ENCODE data around the gene ADCY7.
"Not testable (repeated sequence)": the region's sequence is repeated elsewhere in the genome, so short reads cannot be mapped to it uniquely, and the experiment has no call there.

Gene ADCY7

DNA sequence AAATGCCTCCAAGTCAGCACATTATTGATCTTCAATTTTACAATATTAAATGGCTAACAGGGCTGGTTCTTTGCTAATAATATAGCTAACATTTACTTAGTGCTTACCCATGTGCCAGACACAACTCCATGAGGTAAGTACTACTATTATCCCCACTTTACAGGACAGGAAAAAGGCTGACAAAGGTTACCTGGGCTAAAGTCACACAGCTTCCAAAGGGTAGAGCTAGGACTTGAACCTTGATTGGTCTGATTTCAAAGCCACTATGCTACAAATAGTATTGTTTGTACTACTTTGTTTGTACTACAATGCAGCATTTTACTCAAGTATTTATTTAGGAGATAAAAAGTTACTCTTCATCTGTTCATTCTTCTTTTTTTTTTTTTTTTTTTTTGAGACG lies 70.5 kb downstream of the ADCY7 start:
- no peak for DNase-seq (ENCODE audit: low read depth in 2 of 2)

- DNase-seq (ENCODE audit: low read depth in 2 of 2) = no peak
Observed at GRCh38 chr16:50338371-50339231, 72.2 kb downstream of the ADCY7 start.

GRCh38 chr16:50340578-50340977 lies 74.2 kb downstream of the ADCY7 start:
- DNase-seq (ENCODE audit: low read depth in 2 of 2) = no peak

GRCh38 chr16:50343566-50343965 lies 77.2 kb downstream of the ADCY7 start:
- DNase-seq (ENCODE audit: low read depth in 2 of 2) = not testable (repeated sequence)

GRCh38 chr16:50345210-50345609 lies 78.9 kb downstream of the ADCY7 start:
- DNase-seq (ENCODE audit: low read depth in 2 of 2) = not testable (repeated sequence)

GRCh38 chr16:50351116-50351515 lies 84.8 kb downstream of the ADCY7 start:
- DNase-seq (ENCODE audit: low read depth in 2 of 2) = no peak

DNA sequence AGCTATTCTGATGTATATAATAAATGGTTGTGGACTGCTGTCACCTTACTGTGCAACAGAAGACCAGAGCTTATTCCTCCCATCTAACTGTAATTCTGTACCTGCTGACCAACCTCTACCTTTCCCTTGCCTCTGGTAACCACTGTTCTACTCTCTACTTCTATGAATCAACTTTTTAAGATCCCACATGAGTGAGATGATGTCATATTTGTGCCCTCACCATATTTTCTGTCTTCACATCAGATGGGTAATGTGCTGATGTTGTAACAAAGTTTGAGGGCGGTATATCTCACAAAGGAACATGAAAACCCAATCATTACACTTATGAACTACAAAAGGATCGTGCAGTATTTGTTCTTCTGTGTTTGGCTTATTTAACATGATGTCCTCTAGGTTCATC lies 85.6 kb downstream of the ADCY7 start:
- no peak for DNase-seq (ENCODE audit: low read depth in 2 of 2)

- DNase-seq (ENCODE audit: low read depth in 2 of 2) = no peak
Observed at GRCh38 chr16:50354082-50354481, 87.7 kb downstream of the ADCY7 start.

- no peak for DNase-seq (ENCODE audit: low read depth in 2 of 2)
Observed at GRCh38 chr16:50354629-50355456, 88.5 kb downstream of the ADCY7 start.

DNA sequence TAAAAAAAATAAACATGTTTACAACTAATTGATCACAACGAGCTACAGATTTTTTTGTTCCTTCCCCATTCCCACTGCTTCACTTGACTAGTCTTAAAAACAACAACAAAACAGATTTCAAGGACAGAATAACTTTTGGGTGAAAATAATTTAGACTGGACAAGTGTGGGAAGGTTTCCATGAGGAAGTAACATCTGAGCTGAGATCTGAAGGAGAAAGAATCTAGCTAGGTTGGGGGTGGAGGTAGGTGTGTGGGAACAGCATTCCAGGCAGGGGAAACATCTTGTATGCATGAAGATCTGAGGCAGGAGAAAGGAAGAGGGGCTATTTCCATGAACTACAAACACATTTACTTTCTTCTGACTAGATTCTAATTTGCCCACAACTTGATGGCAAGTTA lies 93.3 kb downstream of the ADCY7 start:
- no peak for DNase-seq (ENCODE audit: low read depth in 2 of 2)

DNA sequence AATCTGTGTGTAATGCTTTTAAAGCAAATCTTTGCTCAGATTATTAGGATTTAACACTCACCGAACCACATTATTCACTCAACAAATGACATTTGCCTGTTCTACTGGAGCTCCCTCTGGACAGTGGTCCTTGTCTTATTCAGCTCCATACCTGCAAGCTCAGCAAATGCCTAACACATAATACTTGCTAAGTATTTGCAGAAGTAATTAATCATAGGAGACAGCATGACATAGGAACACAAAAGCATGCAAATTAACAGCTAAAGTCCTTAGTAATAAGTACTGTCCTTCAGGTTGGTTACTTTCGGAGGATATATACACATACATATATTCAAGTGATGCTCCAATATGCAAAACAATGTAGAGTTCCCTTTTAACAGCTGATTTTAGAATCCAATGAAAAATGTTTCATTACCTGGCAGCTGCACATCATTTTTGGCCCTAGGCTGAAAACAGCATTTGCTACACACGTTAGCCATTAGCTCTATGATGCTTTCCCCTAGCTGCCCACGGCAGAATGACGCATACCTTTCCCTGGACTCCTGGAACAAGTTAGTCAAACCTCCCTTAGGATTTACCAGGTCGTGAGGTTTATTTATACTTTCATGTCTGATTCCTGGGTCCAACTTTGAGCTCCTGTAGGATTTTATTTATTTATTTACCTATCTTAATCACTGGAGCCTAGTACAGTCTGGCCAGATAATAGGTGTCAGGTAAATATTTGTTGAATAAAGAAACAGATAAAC lies 93.9 kb downstream of the ADCY7 start:
- no peak for DNase-seq (ENCODE audit: low read depth in 2 of 2)

GRCh38 chr16:50360779-50361178 lies 94.4 kb downstream of the ADCY7 start:
- no peak for DNase-seq (ENCODE audit: low read depth in 2 of 2)

- DNase-seq (ENCODE audit: low read depth in 2 of 2) = no peak
Observed at GRCh38 chr16:50363656-50364055, 97.3 kb downstream of the ADCY7 start.

DNA sequence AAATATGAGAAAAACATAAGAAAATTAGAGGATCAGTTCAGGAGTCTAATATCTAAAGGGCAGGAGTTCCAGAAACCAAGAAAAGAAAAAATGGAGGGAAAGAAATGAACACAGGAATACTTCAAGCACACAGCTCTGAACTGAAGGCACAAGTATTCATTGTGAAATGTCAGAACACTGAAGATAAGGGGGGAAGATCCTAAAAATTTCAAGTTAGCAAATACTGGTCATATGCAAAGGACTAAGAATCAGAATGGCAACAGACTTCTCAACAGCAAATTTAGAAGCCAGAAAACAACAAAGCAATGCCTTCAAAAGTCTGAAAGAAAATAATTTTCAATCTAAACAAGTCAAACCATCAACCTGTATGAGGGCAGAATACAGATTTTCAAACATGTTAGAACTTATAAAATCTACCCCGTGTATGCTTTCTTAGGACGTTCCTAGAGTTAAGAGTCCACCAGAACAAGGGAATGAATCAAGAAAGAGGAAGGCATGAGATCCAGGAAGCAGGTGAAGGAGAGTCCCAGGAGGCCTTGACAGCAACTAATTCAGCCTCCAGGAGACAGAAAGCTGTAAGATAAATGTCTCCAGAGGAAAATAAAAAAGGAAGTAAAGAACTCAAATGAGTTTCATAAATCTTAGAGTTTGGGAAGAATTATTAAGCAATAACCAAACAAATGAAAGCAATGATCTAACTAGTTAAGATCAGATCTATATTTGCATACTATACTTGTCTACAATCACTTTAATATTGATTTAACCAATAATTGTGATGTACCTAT lies 99.6 kb downstream of the ADCY7 start:
- DNase-seq (ENCODE audit: low read depth in 2 of 2) = no peak

Measured in stimulated activated CD4-positive, alpha-beta T cell treated with anti-CD3 and anti-CD28 coated beads, Interleukin-1b, Interleukin-23, amount 100 ng/mL, for 1 hour (primary cell).